RPMI8226 (cell line): ENCODE measurements around the gene VPS52.
A peak's percentile ranks its signal among the peaks of the same experiment; 100 is the strongest.
"Not testable (repeated sequence)": the region's sequence is repeated elsewhere in the genome, so short reads cannot be mapped to it uniquely, and the experiment has no call there.

Experiments
- DNase-seq: peaks from one replicate; pipeline ENCODE4 v3.0.0-alpha.2; 2015

The VPS52 gene

GRCh38 chr6:33248932-33249731, 22.5 kb downstream of the VPS52 start:
- peak; percentile 99 for DNase-seq

GRCh38 chr6:33248643-33248931, 23.1 kb downstream of the VPS52 start:
- DNase-seq: peak; percentile 67

GRCh38 chr6:33247977-33248642, 23.6 kb downstream of the VPS52 start:
- DNase-seq: peak; percentile 93

GRCh38 chr6:33243476-33243875, 28.2 kb downstream of the VPS52 start:
- no peak for DNase-seq

- no peak for DNase-seq
Observed at GRCh38 chr6:33241968-33242367, 29.7 kb downstream of the VPS52 start.

- no peak for DNase-seq
Observed at GRCh38 chr6:33237741-33238140, 33.9 kb downstream of the VPS52 start.

GRCh38 chr6:33236852-33237251, 34.8 kb downstream of the VPS52 start:
- DNase-seq: no peak

GRCh38 chr6:33236328-33236727, 35.3 kb downstream of the VPS52 start:
- no peak for DNase-seq

GRCh38 chr6:33235221-33235634, 36.4 kb downstream of the VPS52 start:
- DNase-seq: no peak

GRCh38 chr6:33226503-33227120, 45.1 kb downstream of the VPS52 start:
- DNase-seq: not testable (repeated sequence)

- DNase-seq: no peak
Observed at GRCh38 chr6:33217681-33218080, 54.0 kb downstream of the VPS52 start.

- DNase-seq: no peak
Observed at GRCh38 chr6:33217246-33217645, 54.4 kb downstream of the VPS52 start.

GRCh38 chr6:33216117-33216649, 55.5 kb downstream of the VPS52 start:
- DNase-seq: no peak

- DNase-seq: peak; percentile 66
Observed at GRCh38 chr6:33215271-33216116, 56.2 kb downstream of the VPS52 start.

GRCh38 chr6:33213989-33214335, 57.7 kb downstream of the VPS52 start:
- no peak for DNase-seq

- DNase-seq: no peak
Observed at GRCh38 chr6:33213166-33213988, 58.3 kb downstream of the VPS52 start.

- no peak for DNase-seq
Observed at GRCh38 chr6:33212857-33213165, 58.9 kb downstream of the VPS52 start.

- no peak for DNase-seq
Observed at GRCh38 chr6:33211666-33212422, 59.8 kb downstream of the VPS52 start.

GRCh38 chr6:33211136-33211535, 60.5 kb downstream of the VPS52 start:
- DNase-seq: no peak

- DNase-seq: no peak
Observed at GRCh38 chr6:33209856-33210255, 61.8 kb downstream of the VPS52 start.
